GM19455 (cell line): ENCODE data around the gene ACYP2.
"Not testable (repeated sequence)": the region's sequence is repeated elsewhere in the genome, so short reads cannot be mapped to it uniquely, and the experiment has no call there.

Experiments used
- ATAC-seq: cut with Tn5 transposase; IDR thresholded peaks from one replicate; pipeline ENCODE4 v1.9.1; 2021; ENCODE audit not compliant: unreplicated experiment

Gene ACYP2

DNA sequence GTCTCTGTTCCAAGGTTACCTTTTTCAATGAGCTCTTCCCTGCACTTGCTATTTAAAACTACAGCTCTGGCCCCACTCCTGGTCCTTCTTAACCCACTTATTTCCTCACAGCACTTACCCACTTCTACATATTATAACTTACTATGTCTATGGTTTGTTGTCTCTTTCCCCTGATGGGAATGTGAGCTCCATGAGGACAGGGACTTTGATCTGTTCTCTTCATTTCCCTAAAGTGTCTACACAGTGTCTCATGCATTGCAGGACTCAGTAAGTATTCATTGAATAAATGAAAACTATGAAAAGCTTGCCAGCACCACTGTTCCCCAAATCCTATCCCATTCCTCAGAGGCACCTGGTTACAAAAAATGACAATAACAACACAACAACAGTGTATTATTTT lies 18.3 kb upstream of the ACYP2 start:
- no peak for ATAC-seq

GRCh38 chr2:54099370-54099769 lies 16.0 kb upstream of the ACYP2 start:
- no peak for ATAC-seq

DNA sequence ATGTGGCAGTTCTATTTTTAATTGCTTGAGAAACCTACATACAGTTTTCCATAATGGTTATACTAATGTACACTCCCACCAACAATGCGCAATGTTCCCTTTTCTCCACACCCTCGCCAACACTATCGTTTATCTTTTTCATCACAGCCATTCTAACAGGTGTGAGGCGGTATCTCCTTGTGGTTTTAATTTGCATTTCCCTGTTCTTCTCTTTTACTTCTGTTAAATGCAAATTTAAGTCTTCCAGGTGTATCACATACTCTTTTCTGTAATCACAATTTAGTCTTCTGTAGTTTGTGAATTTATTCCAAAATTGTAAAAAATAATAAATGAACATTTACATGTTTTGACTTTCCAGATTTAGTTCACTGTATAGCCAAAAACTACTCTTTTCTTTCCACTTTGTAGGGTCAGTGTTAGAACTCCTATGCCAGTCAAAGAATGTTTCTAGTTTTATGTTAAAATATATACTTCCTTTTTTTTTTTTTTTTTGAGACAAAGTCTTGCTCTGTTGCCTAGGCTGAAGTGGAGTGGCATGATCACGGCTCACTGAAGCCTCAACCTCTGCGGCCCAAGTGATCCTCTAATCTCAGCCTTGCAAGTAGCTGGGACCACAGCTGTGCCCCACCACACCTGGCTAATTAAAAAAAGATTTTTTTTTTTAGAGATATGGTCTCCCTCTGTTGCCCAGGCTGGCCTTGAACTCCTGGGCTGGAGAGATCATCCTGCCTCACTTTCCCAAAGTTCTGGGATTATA lies 15.4 kb upstream of the ACYP2 start:
- peak; percentile 78 for ATAC-seq

GRCh38 chr2:54100772-54101171 lies 14.6 kb upstream of the ACYP2 start:
- ATAC-seq = no peak

DNA sequence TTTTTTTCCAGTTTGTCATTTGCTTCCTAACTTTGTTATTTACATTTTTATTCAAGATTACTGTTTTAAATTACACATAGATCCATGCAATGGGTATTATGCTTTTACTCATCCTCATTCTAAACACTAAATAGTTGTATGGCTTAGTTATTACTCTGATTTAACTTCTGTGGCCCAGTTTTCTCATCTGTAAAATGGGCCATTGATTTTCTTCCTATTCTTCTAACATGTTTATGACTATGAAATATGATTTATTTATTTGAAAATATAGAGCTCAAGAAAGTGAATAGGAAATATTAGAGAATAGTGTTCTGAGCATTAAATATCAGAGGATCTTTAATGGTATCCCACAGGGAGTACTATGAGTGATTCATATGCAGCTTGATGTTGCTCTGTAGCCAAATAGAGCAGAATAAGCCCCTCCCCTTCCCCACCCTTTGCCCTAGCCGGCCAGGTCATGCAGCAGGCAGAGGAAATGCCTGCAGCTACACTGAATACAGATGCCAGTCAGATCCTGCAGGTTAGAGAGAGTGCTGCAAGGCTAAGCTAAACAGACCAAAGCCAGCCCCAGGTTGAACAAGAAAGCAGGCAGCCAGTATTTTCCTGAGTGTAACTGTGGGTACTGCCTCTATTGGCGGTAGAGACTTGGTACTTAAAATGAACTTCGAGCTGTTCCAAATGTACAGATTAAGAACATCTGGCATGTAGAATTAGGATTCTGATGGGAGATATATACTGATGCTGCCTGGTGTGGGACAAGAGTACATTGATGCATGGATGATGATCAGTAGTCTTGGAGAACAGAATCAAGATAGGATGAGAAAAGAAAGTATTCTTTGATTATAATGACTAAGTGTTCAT lies 11.7 kb upstream of the ACYP2 start:
- ATAC-seq = no peak

DNA sequence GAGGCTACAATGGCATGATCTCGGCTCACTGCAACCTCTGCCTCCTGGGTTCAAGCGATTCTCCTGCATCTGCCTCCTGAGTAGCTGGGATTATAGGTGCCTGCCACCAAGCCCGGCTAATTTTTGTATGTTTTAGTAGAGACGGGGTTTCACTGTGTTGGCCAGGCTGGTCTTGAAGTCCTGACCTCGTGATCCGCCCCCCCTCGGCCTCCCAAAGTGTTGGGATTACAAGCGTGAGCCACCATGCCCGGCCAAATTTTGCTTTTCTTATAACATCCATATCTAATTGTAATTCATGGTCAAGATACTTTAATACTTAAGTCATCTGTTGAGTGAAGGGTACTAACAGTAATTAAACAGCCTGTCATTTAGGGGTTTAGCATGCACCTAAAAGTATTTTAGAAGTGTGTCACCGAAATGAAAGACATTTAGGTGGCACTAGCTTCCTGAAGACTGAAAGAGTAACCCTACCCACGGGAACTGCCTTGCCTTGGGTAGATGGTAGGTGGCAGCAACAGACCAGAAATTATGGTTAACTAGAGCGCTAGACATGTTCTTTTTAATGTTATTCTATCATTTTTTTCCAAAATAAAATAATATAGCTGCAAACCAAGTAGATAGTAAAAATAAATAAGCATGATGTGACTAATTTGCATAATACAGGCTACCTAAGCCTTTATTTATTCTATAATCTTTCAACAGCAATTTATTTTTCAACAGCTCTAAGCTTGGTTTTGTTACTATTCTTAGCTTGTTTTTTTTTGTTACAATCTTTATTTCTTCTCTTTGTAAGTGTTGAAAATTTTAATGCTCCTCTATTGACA lies 8.6 kb upstream of the ACYP2 start:
- ATAC-seq = peak; percentile 59

GRCh38 chr2:54107455-54107764 lies 8.0 kb upstream of the ACYP2 start:
- no peak for ATAC-seq

- ATAC-seq = no peak
These were observed 7.4 kb upstream of the ACYP2 start for GRCh38 chr2:54107903-54108615.

DNA sequence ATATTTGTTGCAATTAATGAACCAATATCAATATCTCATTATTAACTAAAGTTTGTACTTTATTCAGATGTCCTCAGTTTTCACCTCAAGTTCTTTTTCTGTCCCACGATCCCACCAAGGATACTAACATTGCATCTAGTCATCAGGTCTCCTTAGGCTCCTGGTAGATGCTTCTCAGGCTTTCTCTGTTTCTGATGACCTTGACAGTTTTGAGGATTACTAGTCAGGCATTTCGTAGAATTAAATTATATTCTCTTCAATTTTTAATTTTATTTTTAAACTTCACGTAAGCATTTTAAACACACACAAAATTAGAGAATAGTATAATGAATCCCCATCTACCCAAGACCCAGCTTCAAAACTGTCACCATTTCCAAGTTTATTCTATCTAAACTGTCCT lies 5.6 kb upstream of the ACYP2 start:
- no peak for ATAC-seq

DNA sequence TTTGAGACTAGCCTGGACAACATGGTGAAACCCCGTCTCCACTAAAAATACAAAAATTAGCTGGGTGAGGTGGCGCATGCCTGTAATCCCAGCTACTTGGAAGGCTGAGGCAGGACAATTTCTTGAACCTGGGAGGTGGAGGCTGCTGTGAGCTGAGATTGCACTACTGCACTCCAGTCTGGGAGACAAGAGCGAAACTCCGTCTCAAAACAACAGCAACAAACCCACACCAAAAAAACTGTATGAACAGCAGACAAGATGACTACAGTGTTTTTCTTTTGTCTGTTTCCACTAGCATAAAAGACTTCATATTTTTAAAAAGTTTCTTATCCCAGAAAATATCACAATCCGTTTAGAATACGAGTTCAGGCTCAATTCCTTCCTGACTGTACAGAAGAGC lies 936 bp upstream of the ACYP2 start:
- not testable (repeated sequence) for ATAC-seq

GRCh38 chr2:54114936-54115283 lies 505 bp upstream of the ACYP2 start:
- no peak for ATAC-seq

GRCh38 chr2:54116598-54116997 lies 1.2 kb downstream of the ACYP2 start:
- not testable (repeated sequence) for ATAC-seq

DNA sequence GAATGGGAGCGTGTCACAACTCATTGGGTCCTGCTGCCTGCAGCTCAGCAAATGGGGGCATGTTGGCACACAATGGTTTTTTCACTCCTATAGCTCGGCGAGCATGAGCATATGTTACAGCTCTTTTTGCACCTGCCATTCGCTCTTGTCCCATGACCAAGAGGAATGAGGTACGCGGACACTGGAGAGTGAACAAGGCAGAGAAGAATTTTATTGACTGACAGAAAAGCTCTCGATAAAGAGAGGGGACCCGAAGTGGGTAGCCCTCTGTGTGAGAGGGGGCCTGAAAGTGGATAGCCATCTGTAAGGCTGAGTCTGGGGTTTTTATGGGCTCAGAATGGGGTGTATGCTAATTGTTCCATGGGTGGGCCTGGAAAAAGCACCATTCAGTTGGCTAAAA lies 5.5 kb downstream of the ACYP2 start:
- ATAC-seq = no peak

DNA sequence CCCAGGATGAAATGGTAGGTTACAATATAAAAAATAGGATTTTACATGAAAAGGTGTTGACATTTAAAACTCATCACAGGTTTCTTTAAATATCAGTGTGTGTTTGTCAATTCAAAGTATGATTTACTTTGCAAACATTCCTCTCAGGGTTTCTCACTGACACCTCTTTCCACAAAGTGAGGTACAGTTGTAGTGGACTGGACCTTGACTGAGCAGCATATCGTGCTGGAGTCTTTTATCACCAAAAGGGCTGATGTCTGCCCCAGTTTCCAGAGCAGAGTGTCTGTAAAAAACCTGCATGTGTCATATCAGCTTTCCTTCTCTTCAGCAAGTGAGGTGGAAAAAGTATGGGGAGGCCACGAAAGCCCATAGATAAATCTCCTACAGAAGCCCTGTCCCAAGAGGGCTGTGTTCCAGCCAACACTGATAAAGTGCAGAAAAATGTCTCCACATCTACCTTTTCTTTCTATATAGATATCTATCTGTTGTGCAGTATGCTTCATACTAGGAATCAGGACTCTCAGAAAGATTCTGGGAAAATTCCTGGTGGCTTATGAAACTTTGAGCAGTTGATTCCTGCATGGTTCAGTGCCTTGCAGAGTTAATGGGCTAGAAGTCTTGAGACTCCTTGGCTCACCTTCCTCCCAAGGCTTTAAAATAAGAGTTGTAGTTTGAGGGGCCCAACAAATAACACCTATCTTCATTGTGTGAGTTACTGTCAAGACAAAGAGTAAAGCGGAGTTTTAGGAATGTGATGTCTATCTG lies 6.9 kb downstream of the ACYP2 start:
- no peak for ATAC-seq

DNA sequence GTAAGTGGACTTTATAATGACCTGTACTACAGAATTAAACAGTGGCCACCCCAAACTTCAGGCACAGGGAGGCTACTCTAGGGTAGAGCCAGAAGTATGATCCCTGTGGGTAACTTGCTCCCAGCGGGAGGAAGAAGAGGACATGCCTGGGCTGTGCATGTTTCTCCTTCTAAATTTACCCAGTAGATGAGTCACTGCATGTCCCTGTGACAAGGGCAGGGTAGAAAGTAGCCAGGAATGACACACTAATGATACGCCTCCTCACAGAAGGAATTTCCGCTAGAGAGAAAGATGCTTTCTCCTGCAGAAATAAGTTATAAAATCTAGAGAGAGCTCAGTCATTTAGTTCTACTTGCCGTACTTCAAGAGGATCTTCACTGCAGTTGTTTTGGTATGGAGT lies 7.5 kb downstream of the ACYP2 start:
- ATAC-seq = no peak

DNA sequence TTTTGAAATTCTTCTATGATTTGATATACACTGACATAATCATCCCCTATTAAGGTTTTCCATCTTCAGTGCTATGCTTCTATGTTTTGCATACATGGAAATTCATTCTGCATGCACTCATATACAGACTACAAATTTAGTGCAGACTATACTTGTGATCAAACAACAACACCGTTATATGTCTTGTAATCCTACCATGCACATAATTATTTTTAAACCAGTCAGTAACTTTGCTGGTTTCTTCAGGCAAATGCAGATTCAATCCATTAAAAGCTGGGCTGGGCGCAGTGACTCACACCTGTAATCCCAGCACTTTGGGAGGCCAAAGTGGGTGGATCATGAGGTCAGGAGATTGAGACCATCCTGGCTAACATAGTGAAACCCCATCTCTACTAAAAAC lies 11.8 kb downstream of the ACYP2 start:
- not testable (repeated sequence) for ATAC-seq

DNA sequence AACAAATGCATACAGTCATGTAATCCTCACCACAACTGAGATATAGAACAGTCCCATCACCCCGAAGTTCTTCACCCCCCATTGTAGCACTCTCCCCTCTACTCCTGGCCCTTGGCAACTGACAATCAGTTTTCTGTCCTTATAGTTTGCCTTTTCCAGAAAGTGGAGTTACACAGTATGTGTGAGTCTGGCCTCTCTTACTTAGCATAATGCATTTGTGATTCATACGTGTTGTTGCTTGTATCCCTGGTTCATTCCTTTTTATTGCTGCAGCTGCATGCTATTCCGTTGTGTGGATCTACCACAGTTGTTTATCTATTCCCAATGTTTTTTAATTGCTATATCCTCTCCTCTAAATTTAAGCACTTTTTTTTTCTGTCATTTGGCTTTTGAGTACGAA lies 17.6 kb downstream of the ACYP2 start:
- ATAC-seq = no peak

GRCh38 chr2:54139210-54139609 lies 23.8 kb downstream of the ACYP2 start:
- no peak for ATAC-seq

GRCh38 chr2:54143780-54144179 lies 28.4 kb downstream of the ACYP2 start:
- no peak for ATAC-seq

DNA sequence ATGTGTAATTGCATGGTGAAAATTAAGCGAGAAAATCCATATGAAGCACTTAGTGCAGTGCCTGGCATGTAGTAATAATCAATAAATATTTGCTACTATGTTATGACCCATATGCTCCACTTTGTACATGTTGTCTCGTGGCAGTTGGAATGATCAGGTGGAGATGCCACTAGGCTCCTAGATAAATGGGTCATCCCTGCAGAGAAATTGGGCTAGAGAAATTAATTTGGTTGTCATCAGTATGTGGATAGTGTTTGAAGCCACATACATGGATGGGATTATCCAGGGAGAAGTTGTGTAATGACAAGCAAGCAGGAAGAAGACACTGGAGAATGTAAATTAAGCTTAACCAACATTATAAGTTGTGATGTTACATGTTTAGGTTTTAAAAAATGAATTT lies 33.0 kb downstream of the ACYP2 start:
- ATAC-seq = no peak
